ENCODE results near the gene DEGS2.
"Not testable (repeated sequence)": the region's sequence is repeated elsewhere in the genome, so short reads cannot be mapped to it uniquely, and the experiment has no call there.

Gene DEGS2

DNA sequence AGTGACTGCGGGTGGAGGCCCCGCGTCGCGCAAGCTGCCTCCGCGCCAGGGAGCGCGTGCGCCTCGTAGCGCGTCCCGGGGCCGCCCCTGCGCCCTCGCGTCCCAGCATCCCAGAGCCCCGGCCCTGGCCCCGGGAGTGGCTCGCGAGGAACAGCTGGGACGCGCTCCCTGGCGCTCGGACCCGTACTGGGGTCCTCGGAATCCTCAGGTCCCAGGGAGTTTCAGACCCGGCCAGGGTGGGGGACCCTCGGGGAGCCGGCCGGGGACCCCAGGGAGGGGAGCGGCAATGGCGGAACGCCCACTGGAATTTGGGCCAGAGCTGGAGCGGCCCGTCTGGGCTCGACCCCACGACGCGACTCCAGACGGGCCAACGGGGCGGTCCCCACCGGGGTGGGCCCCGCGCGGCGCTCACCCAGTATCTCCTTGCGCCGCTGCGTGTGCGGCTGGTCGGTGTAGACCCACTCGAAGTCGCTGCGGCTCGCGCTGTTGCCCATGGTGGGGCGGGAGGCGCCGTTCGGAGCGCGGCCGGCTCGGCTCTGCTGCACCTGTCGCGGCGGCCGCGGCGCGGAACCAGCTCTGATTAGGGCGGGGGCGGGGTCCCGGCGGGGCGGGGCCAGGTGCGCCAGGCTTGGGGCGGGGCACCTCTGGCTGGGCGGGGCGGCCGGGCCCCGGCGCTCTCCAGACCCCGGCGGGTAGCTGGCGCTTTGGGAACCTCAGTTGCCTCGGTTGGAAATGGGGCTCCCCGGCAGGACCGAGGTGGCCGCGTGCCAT is at the start of gene DEGS2:
Gene DEGS2, minus strand, starts transcription at position 552 of the 771 bp plus-strand sequence. Its CDS starts 58 bp downstream, at position 494.
- DNase-seq (ENCODE audit: low read depth) = peak; percentile 36
- Histone ChIP-seq H3K9me3 (ENCODE audit: control insufficient read depth, low read length) (peaks cover 14% of the 10 kb centered on the region), H3K27me3 (replicated peaks; ENCODE audit: control insufficient read depth, insufficient read depth, low read length) (peaks cover 18% of the 10 kb centered on the region)

DNA sequence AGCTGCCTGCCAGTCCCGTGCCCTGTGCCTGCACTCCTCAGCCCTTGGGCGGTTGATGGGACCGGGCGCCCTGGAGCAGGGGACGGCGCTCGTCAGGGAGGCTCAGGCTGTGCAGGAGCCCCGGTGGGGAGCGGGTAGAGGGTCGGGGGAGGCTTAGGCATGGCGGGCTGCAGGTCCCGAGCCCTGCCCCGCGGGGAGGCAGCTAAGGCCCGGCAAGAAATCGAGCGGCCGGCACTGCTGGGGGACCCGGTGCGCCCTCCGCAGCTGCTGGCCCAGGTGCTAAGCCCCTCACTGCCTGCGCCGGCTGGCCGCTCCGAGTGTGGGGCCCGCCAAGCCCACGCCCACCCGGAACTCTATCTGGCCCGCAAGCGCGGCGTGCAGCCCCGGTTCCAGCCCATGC is 48.7 kb upstream of the DEGS2 start:
- H3K9me3 ChIP-seq (ENCODE audit: control insufficient read depth, low read length); DNase-seq (ENCODE audit: low read depth): not testable (repeated sequence)

More for the DNA sequence above, at the start of gene DEGS2:
- Histone ChIP-seq H3K4me1 (ENCODE audit: control insufficient read depth, insufficient read depth, low read length) (peaks cover 8% of the 10 kb centered on the region), H3K4me3 (ENCODE audit: low read length) (peak within 1 kb of the TSS; percentile 56), H3K36me3 (ENCODE audit: control insufficient read depth, insufficient read depth, low read length, severe bottlenecking) (no peaks in the 10 kb centered on the region), H3K9ac (ENCODE audit: low read length) (no peak within 1 kb of the TSS)

DNA sequence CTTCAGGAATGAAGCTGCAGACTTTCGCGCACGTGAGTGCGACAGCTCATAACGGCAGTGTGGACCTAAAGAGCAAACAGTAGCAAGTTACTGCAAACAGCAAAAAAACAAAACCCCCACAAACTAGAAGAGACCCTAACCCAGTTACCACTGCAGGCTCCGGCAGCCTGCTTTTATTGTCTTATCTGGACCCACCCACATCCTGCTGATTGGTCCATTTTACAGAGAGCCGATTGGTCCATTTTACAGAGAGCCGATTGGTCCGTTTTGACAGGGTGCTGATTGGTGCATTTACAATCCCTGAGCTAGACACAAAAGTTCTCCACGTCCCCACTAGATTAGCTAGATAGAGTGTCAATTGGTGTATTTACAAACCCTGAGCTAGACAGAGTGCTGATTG is 48.1 kb upstream of the DEGS2 start:
- not testable (repeated sequence) for H3K9me3 ChIP-seq (ENCODE audit: control insufficient read depth, low read length); H3K4me3 ChIP-seq (ENCODE audit: low read length); H3K9ac ChIP-seq (ENCODE audit: low read length); H3K27me3 ChIP-seq (replicated peaks; ENCODE audit: control insufficient read depth, insufficient read depth, low read length); H3K36me3 ChIP-seq (ENCODE audit: control insufficient read depth, insufficient read depth, low read length, severe bottlenecking); DNase-seq (ENCODE audit: low read depth); H3K4me1 ChIP-seq (ENCODE audit: control insufficient read depth, insufficient read depth, low read length)

More for the DNA sequence above, 48.7 kb upstream of the DEGS2 start:
- not testable (repeated sequence) for H3K4me1 ChIP-seq (ENCODE audit: control insufficient read depth, insufficient read depth, low read length); H3K4me3 ChIP-seq (ENCODE audit: low read length); H3K9ac ChIP-seq (ENCODE audit: low read length); H3K27me3 ChIP-seq (replicated peaks; ENCODE audit: control insufficient read depth, insufficient read depth, low read length); H3K36me3 ChIP-seq (ENCODE audit: control insufficient read depth, insufficient read depth, low read length, severe bottlenecking)

DNA sequence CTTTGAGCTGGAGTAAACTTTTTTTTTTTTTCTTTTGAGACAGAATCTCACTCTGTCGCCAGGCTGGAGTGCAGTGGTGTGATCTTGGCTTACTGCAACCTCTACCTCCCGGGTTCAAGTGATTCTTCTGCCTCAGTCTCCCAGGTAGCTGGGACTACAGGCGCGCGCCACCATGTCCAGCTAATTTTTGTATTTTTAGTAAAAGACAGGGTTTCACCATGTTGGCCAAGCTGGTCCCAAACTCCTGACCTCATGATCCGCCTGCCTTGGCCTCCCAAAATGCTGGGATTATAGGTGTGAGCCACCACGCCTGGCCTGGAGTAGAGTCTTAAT is 45.4 kb upstream of the DEGS2 start:
- not testable (repeated sequence) for H3K4me3 ChIP-seq (ENCODE audit: low read length); DNase-seq (ENCODE audit: low read depth); H3K4me1 ChIP-seq (ENCODE audit: control insufficient read depth, insufficient read depth, low read length); H3K36me3 ChIP-seq (ENCODE audit: control insufficient read depth, insufficient read depth, low read length, severe bottlenecking); H3K27me3 ChIP-seq (replicated peaks; ENCODE audit: control insufficient read depth, insufficient read depth, low read length); H3K9me3 ChIP-seq (ENCODE audit: control insufficient read depth, low read length); H3K9ac ChIP-seq (ENCODE audit: low read length)

DNA sequence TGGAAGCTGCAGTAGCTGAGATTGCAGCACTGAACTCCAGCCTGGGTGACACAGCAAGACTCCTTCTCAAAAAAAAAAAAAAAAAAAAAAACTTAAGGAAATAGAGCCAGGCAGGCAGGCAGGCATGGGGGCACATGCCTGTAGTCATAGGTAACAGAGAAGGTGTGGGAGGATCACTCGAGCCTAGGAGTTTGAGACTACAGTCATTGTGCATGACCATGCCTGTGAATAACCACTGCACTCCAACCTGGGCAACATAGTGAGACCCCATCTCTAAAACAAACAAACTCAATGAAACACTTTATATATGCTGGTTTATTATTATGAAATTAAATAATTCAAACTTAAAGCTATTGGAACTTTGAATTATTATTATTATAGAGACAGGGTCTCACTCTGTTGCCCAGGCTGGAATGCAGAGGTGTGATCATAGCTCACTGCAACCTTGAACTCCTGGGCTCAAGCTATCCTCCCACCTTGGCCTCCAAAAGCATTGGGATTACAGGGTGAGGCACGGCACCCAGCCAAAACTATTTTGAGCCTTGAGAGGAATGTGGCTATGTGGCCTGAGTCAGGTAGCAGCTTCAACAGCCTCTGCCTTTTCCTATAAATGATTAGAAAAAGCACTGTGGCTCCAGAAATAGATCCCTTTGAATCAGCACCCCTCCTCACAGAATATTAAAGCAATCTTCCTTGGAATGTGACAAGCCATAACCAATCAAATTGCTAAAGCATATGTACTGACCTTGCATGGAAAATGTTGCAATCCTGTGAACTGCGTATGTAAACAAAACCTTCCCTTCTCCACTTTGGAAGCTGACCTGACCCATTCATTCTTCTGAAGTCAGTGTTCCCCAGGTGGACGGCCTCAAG is 44.8 kb upstream of the DEGS2 start:
- Histone ChIP-seq H3K36me3 (ENCODE audit: control insufficient read depth, insufficient read depth, low read length, severe bottlenecking) (no peaks in the 10 kb centered on the region), H3K4me1 (ENCODE audit: control insufficient read depth, insufficient read depth, low read length) (peaks cover 7% of the 10 kb centered on the region), H3K9ac (ENCODE audit: low read length) (no peak overlapping the region), H3K4me3 (ENCODE audit: low read length) (no peak overlapping the region), H3K27me3 (replicated peaks; ENCODE audit: control insufficient read depth, insufficient read depth, low read length) (no peaks in the 10 kb centered on the region), H3K9me3 (ENCODE audit: control insufficient read depth, low read length) (no peaks in the 10 kb centered on the region)
- peak; percentile 42 for DNase-seq (ENCODE audit: low read depth)

DNA sequence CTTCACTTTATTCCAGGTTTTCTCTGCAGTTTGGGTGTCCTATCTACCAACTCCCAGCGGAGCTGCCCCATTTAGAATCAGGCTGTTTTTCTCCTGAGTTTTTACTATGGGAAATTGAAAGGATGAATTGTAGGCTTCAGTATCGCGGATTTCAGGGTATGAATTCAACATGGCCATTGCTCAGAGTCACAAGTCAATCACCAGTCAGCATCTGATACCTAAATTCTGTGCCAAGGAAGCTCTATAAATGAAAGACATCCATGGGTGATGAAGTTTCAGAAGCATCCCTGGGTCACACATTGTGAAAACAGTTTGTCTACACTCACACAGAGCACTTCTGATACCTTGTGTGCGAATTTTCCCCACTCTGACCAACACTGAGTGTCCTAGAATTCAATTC is 43.7 kb upstream of the DEGS2 start:
- Histone ChIP-seq H3K4me3 (ENCODE audit: low read length) (no peak overlapping the region), H3K36me3 (ENCODE audit: control insufficient read depth, insufficient read depth, low read length, severe bottlenecking) (no peaks in the 10 kb centered on the region), H3K27me3 (replicated peaks; ENCODE audit: control insufficient read depth, insufficient read depth, low read length) (no peaks in the 10 kb centered on the region), H3K9me3 (ENCODE audit: control insufficient read depth, low read length) (no peaks in the 10 kb centered on the region), H3K4me1 (ENCODE audit: control insufficient read depth, insufficient read depth, low read length) (peaks cover 7% of the 10 kb centered on the region), H3K9ac (ENCODE audit: low read length) (no peak overlapping the region)
- no peak for DNase-seq (ENCODE audit: low read depth)

DNA sequence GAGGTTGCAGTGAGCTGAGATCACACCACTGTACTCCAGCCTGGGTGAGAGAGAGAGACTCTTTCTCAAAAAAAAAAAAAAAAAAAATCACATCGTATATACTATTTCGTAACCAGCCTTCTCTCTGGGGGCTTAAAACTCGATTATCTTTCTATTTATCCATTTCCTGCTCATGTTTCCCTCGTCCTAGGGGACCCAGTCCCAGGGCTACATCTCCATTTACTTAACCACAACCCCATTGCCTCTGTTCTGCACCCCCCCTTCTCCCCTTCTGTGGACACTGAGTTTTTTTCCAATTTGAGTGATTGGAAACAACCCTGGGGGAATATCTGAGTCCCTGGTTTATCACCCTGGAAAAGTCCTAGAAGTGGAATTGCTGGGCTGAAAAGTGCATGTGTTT is 43.3 kb upstream of the DEGS2 start:
- DNase-seq (ENCODE audit: low read depth) = no peak
- Histone ChIP-seq H3K9me3 (ENCODE audit: control insufficient read depth, low read length) (no peaks in the 10 kb centered on the region), H3K27me3 (replicated peaks; ENCODE audit: control insufficient read depth, insufficient read depth, low read length) (no peaks in the 10 kb centered on the region), H3K4me3 (ENCODE audit: low read length) (no peak overlapping the region), H3K9ac (ENCODE audit: low read length) (no peak overlapping the region), H3K36me3 (ENCODE audit: control insufficient read depth, insufficient read depth, low read length, severe bottlenecking) (no peaks in the 10 kb centered on the region), H3K4me1 (ENCODE audit: control insufficient read depth, insufficient read depth, low read length) (peaks cover 7% of the 10 kb centered on the region)

DNA sequence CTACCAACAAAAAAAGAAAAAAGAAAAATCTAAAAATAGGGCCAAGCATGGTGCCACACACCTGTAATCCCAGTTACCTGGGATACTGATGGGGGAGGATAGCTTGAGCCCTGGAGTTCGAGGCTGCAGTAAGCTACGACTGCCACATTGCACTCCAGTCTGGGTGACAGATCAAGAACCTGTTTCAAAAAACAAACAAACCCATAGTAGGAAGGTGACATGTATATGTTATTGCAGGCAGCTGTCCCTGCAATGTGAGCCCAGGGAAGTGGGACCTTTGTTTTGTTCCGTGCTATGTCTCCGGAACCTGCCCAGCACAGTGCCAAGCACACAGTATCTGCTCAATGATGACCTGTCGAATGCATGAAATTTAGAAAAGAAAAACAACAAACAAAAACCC is 42.3 kb upstream of the DEGS2 start:
- no peak overlapping the region for H3K4me3 ChIP-seq (ENCODE audit: low read length)
- no peak for DNase-seq (ENCODE audit: low read depth)
- H3K9me3 ChIP-seq (ENCODE audit: control insufficient read depth, low read length) = no peaks in the 10 kb centered on the region
- H3K27me3 ChIP-seq (replicated peaks; ENCODE audit: control insufficient read depth, insufficient read depth, low read length) = no peaks in the 10 kb centered on the region
- H3K36me3 ChIP-seq (ENCODE audit: control insufficient read depth, insufficient read depth, low read length, severe bottlenecking) = no peaks in the 10 kb centered on the region
- no peak overlapping the region for H3K9ac ChIP-seq (ENCODE audit: low read length)
- peaks cover 7% of the 10 kb centered on the region for H3K4me1 ChIP-seq (ENCODE audit: control insufficient read depth, insufficient read depth, low read length)

DNA sequence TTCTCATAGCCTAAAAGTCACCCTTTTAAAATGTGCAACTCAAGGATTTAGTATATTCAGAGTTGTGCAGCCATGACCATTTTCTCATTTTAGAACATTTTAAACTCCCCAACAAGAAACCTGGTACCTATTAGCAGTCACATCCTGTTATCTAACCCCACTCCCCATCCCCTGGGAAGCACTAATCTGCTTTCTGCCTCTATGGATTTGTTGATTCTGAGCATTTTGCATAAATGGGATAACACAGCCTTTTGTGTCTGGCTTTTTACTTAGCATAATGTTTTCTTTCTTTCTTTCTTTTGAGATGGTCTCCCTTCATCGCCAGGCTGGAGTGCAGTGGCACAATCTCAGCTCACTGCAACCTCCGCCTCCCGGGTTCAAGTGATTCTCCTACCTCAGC is 40.9 kb upstream of the DEGS2 start:
- peaks cover 7% of the 10 kb centered on the region for H3K4me1 ChIP-seq (ENCODE audit: control insufficient read depth, insufficient read depth, low read length)
- no peaks in the 10 kb centered on the region for H3K9me3 ChIP-seq (ENCODE audit: control insufficient read depth, low read length)
- H3K27me3 ChIP-seq (replicated peaks; ENCODE audit: control insufficient read depth, insufficient read depth, low read length) = no peaks in the 10 kb centered on the region
- no peaks in the 10 kb centered on the region for H3K36me3 ChIP-seq (ENCODE audit: control insufficient read depth, insufficient read depth, low read length, severe bottlenecking)
- no peak overlapping the region for H3K4me3 ChIP-seq (ENCODE audit: low read length)
- no peak overlapping the region for H3K9ac ChIP-seq (ENCODE audit: low read length)
- DNase-seq (ENCODE audit: low read depth) = no peak

DNA sequence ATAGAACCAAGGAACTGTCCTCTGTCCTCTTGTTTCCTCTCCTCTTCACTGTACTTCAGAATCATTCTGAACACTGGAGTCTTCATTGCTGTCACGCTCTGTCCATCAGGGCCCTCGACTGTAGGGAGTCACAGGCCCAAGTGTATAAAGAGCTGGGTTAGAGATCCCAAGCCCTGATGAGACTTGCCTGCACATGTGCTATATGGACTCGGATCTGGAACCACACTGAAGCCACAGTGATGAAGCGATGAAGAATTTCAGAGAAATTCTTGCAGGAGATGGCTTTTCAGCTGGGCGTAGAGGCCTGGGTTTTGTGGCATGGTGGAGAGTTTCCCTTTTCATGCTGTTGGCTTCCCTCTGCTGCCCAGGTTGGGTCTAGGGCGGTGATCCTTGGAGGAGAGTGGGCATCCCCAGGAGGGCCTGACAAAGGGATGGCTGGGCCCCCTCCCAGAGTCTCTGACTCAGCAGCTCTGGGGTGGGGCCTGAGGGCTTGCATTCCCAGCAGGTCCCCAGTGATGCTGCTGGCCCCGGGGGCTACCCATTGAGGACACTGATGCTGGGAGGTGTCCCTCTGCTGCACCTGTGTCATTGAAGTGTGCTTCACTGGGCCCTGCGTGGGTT is 39.9 kb upstream of the DEGS2 start:
- DNase-seq (ENCODE audit: low read depth) = no peak
- no peak overlapping the region for H3K4me3 ChIP-seq (ENCODE audit: low read length)
- no peaks in the 10 kb centered on the region for H3K27me3 ChIP-seq (replicated peaks; ENCODE audit: control insufficient read depth, insufficient read depth, low read length)

More for the DNA sequence above, 39.9 kb upstream of the DEGS2 start:
- H3K4me1 ChIP-seq (ENCODE audit: control insufficient read depth, insufficient read depth, low read length) = peaks cover 4% of the 10 kb centered on the region
- H3K9me3 ChIP-seq (ENCODE audit: control insufficient read depth, low read length) = no peaks in the 10 kb centered on the region
- no peaks in the 10 kb centered on the region for H3K36me3 ChIP-seq (ENCODE audit: control insufficient read depth, insufficient read depth, low read length, severe bottlenecking)
- H3K9ac ChIP-seq (ENCODE audit: low read length) = no peak overlapping the region

All from adipocyte (in vitro differentiated cells).